NCI-H1436 treated with DMSO at 0.1 percent for 48 hours (cell line): ENCODE results near the gene PPIE.

Source experiments
- DNase-seq: peaks from one replicate; lab custom pipeline; 2025; lab: John Stamatoyannopoulos, UW

PPIE gene

DNA sequence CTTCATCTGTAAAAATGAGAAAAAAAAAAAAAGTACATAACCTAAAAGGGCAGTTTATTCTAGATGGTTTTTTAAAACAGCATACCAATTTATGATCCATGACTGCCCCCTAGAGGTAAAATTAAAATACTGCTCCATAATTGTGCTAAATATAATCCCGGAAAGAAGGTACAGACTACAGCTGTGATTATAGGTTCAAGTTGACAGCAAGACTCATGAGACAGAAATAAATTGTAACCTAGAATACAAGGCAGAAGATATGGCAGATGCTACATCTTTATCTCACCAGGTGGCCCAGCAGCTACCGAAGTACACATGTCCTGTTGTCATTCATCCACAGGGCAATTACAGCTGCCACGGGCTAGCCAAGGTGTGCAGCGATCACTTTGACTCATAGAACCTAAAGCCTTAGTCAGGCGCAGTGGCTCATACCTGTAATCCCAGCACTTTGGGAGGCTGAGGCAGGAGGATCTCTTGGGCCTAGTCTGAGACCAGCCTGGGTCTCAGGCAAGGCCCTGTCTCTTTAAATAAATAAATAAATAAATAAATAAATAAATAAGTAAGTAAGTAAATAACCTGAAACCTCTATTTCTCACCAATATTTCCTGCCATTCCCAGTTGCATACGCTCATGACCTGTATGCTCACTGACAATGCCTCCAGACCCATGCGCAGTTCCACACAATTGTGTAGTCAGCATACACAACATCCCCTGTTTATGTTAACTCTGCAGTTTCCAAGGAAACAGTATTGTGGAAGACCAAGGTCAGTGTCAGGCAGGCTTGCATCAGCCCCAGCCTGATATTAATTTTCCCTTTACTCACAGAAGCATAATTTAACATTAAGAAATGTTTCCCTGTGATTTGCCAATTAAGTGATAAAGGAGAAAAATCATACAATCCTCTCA, 18.3 kb upstream of the PPIE start:
- DNase-seq, result no peak

DNA sequence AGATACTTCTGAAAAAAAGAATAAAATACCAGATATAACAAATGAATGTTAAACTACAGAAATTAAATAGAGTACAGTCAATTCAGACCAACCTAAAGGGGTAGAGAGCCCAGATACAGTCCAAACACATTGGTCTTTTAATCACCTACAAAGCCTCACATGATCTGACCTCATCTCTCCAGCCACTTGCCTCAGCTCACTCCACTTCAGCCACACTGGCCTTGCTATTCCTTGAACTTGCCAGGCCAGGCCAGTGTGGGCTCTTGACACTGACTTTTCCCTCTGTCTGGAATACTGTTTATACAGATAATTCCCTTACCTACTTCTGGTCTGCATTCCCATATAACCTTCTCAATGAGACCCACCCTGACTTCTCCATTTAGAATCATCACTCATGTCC, 17.0 kb upstream of the PPIE start:
- DNase-seq, result no peak

DNA sequence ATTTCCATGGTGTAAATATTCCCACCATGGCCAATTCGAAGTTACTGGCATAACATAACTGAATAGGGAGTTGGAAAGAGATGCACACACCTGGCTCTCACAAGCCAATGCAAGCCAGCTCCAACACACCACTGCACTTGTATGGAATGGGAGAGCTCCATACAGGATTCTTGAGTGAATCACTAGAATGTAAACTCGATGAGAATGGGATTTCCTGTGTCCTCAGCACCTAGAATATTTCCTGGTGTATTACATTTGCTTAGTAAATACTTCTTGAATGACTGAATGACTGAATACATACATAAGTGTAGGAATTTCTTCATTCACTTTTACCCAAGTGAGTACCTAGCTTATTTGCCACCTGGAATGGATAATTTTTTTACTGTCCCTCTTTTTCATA, 16.2 kb upstream of the PPIE start:
- DNase-seq, result no peak

DNA sequence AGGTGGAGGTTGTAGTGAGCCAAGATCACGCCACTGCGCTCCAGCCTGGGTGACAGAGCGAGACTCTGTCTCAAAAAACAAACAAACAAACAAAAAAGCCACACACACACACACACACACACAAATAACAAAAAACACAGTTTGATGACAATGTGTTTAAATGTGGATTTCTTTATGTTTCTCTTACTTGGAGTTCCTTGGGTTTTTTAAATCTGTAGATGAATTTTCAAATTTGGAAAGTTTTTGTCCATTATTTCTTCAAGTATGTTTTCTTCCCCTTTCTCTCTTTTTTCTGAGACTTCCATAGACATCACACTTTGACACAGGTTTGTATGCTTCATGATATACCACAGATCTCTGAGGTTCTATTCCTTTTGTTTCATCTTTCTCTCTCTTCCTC, 12.1 kb upstream of the PPIE start:
- no peak for DNase-seq

DNA sequence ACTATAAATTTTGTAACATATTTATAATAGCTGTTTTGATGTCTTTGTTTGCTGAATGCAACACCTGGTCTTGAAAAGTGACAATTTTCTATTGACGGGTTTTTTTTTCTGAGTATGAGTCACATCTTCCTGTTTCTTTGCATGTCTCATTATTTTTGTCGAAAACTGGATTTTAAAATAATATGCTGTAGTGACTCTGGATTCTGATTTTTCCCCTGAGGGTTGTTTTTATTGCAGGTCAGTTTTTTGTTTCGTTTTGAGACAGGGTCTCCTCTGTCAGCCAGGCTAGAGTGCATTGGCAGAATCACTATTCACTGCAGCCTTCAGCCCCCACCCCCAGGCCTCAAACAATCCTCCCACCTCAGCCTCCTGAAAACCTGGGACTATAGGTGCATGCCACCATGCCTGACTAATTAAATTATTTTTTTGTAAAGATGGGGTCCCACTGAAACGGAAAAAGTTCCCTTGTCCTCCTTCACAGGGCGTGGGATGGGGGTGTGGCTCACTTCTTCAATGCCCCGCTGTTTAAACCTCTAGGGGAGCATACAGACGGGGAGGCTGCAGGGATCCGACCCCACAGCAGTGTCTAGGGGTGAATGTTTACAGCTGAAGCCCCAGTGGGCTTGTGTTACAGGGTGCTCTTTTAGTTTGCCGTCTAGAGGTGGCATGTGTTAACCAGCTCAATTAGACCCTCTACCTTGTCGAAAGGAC, 11.3 kb upstream of the PPIE start:
- DNase-seq, result no peak

DNA sequence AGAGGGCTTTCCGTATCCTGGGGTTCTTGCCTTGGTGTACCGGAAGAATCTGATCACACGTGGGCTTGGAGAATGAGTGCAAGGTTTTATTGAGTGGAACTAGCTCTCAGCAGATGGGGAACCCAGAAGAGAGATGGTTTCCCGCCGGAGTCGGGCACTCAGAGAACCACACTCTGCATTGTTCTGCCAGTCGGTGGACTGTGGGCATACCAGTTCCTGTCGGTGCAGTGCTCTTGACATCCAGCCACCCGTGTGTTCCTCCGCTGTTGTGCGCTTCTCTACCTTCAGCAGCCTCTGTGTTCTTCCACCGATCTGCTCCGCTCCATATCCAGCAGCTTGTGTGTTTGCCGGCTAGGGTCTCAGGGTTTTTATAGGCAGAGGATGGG, 10.8 kb upstream of the PPIE start:
- DNase-seq, result no peak

DNA sequence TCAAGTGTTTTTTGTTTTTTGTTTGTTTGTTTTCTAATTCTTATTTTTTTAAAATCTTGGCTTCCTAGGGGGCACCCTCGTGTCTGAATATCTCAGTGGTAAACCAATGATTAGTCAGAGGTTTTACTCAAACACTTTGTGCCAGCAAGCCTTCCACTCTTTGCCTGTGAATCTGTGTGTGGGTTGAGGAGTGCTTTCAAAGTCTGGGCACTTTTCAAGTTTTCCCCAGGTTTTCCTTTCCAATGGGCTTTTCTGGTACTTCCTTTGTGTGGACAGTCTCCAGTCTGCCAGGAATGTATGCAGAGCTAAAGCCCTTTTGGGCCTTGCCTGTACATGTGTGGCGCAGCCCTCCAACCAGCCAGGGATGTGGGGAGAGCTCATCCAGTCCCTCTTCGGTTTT, 9.7 kb upstream of the PPIE start:
- no peak for DNase-seq

DNA sequence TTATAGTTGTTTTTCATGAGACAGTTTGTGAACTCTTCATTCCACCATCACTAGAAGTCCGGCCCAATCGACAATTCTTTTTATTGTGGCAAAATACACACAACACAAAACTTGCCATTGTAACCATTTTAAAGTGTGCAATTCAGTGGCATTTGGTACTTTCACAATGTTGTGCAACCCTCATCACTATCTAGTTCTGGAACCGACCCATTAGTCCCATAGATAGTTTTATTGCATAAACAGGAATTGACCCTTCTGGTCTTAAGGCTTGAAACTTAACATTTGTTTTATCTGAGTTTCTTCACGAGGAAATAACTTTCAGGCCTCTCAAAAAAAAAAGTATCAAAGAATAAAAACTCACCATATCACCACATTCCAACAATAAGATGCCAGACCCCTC, 8.8 kb upstream of the PPIE start:
- no peak for DNase-seq

DNA sequence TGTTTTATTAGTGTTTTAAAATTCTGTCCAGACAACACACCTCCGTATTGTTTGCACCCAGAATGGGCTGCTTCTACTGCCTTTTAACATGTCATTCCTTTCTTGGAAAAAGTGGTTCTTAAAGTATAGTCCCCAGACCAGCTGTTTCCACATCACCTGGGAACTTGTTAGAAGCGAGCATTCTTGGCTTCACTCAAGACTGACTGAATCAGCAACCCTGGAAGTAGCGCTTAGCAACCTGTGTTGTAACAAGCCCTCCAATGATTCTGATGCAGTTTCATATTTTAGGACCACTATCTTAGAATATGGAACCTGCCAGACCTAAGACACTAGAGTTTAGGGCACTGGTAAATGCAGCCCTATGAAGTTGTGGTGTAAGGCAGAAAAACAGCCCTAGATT, 6.0 kb upstream of the PPIE start:
- DNase-seq, result no peak

DNA sequence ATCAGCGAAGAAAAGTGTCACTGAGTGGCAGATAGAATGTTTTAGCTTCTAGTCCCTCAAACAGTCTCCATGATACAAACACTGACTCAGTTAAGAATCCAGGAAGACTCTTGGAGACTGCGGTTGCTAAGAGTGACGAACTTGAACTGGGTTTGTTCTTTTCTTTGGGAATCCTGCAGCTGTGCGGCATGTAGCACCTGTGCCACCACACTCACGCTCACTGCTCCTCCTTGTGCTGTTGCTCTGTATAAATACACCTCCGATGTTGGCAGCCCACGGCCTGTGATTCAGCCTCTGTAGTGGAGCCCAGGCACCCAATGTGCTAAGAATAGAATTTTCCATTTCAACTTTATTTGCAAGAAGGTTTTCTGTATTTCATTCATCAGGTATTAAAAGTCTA, 5.5 kb upstream of the PPIE start:
- DNase-seq, result no peak

DNA sequence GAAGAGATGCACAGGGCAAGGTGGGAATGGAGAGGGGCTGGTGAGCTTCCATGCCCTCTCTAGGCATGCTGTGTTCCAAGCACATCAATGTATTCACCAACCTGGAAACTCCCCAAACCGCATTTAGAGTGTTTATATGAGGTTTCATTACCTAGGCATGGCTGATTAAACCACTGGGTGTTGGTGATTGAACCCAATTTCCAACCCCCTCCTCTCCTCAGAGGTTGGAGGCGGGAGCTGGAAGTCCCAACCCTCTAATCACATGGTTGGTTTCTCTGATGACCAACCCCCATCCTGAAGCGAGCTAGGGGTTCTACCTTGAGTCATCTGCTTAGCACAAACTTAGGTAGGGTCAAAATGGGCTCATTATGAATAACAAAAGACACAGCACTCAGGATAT, 3.0 kb upstream of the PPIE start:
- DNase-seq, result no peak

DNA sequence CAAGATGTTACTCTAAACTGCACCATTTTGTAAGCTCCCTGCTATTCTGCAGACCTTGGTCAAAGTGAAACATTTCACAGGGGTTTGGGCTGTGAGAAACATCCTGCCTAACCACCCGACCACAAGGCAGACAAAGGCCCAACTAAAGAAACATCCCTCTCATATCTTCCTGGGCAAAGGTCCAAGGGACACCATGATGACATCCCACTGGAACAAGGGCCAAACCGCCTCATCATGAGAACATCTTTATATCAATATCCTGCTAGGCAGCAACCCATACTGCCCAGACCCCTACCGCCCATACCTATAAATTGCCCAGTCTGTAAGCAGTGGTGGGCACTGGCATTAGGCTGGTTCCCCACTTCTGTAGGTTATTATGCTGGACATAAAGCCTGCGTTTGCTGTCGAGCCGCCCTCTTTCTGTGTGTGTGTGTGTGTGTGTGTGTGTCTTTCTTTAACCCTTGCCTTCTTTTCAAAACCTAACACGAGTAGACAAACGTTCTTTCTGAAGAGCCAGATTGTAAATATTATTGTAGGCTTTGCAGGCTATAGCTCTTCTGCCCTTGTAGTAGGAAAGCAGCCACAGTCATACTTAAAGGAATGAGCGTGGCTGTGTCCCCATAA, 1.0 kb upstream of the PPIE start:
- DNase-seq, result no peak

DNA sequence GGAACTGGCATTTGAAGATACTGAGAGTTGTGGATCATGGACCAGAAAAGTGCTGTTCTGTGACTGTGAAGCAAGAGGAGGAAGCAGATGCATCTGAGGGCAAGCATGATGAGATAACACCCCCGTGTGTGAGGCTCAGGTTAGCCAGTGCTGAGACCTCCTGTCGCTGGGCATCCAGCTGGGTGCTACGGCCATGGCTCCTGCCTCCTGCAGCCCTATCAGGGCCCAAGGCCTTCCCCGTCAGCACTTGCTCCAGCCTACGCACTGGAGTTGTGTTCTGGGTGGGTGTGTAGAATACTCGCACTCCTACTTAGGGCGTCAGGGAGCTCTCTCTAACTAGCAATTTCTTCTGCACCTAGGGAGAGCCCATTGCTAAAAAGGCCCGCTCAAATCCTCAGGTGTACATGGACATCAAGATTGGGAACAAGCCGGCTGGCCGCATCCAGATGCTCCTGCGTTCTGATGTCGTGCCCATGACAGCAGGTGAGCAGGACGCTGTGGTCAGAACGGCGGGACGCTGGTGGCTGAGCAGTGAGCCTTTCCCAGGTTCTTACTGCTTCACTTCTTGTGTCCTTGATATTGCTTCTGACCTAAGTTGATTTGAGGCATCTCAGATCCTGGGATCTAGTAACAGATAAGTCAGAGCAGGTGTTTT, 6.5 kb downstream of the PPIE start:
- no peak for DNase-seq

DNA sequence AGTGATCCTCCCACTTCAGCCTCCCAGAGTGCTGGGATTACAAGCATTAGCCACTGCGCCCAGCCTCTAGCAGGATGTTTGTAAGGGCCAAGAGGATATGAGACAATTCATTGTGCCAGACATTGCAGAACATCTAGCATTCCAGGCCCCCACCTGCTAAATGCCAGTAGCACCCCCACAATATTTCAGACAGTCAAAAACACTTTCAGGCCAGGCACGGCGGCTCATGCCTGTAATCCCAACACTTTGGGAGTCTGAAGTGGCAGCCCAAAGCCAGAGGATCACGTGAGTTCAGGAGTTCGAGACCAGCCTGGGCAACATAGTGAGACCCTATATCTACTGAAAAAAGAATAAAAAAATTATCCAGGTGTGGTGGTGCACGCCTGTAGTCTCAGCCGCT, 12.9 kb downstream of the PPIE start:
- no peak for DNase-seq

DNA sequence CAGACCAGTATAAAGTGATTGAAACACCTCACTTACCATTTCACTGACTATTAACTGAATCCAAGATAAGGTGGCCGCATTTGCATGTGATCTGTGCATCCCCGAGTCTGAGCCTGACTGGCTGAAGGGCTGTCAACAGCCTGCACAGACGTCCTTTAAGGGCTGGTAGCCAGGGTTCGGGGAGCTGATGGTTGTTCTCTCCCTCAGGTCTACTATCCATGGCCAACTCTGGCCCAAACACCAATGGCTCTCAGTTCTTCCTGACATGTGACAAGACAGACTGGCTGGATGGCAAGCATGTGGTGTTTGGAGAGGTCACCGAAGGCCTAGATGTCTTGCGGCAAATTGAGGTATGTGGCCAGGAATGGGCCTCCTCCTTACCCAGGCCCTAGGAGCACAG, 14.0 kb downstream of the PPIE start:
- DNase-seq, result no peak

DNA sequence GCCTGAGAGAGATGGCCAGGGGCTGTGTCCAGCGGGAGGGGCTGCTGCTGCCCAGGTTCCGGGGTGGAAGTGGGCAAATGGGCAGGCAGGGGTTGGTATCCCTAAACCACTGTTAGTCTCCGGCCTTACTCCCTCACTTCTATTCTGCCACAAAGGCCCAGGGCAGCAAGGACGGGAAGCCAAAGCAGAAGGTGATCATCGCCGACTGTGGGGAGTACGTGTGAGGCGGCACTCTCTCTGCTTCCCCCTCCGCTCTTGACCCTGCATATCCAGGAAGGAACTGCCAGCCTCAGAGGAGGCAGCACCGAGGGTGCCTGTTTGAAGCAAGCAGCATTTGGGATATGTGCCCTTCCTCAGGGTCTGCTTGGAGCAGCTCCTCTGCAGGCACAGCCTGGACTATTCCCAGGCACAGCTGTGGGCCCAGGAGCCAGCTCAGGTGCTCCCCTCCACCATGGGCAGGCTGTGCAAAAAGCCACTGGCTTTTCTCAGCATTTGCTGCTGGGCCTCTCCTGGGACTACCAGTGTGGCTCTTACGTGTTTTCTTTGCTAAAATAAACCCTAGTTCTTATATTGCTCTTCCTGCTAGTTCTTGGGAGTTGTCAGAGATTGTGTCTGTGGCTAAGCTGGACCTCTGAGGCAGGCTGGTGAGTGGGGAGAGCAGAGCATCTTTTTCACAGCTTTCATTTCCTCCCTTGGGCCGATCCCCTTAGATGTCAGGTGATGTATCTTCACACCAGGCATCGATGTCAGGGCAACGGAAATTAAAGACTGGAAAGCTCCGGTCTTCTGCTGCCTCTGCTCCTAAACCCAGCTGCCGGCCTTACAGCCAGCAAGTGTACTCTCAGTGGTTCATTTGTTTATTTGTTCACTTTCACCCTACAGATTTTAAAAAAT, 14.7 kb downstream of the PPIE start:
- DNase-seq, result no peak

DNA sequence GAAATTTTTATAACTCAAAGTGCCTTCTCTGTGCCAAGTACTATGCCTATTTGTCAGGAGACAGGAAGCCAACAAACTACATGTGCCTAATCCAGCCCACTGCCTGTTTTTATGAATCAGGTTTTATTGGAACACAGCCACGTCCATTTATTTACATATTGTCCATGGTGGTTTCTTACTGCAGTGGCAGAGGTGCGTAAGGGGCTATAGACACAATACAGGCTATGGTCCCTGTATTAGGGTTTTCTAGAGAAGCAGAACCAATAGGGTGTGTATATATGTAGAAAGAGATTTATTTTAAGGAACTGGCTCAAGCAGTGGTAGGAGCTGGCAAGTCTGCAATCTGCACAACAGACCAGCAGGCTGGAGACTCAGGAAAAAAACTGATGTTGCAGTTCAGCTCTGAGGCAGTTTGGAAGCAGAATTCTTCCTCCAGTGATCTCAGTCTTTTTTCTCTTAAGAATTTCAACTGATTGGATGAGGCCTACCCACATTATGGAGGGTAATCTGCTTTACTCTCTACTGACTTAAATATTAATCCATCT, 15.4 kb downstream of the PPIE start:
- no peak for DNase-seq

DNA sequence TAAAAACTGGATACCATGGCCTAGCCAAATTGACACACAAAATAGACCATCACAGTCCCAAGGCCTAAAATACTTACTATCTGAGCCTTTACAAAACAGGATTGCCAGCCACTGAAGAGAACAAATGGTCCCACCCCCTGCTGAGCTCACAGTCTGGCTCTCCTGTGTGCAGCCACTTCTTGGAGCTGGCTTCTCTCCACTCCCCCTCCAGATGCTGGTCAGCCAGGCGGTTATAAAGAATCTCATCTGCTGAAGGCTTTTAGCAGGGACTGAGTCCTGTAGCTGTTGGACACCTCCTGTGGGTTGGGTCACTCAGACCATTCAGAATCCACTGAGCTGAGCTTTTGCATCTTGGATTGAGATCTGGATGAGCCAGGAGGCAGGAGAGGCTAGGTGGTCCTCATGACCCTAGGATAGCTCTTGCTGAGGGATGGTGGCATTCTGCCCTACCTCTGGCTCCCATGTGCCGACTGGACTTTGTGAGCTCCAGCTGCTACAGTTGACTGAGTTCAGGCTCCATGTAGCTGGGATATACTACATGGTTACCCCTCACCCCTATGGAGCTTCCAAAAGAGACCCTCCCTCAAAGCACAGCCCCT, 16.3 kb downstream of the PPIE start:
- DNase-seq, result no peak

DNA sequence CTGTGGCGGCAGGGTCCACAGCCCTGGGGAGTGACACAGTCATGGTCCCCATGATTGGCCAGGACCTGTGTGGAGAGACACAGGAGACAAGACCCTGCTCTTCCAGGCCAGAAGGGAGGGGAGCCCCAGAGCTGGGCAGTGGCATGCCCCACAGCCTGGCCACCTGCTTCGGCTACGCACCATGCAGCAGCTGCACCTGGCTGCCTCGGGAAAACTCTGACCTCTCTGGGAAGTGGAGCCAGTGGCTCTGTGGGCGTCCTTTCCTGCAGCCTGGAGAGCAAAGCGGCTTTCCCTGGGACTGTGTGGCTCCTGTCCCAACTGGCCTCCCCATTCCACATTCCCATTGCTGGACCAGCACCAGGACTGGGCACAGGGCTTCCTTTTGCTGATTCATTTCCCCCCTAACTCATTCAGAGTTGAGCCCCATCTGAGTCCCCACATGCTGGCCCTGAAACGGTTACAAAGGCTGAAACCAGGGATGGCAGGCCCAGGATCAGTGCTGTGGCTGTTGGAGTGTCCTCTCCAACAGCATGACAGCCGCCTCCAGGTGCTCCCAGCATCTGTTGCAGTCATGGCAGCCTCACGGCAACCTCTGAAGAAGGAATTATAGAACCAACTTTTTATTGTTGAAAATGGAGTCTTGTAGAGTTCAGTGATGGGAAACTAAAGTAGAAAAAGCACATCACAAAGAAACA, 17.4 kb downstream of the PPIE start:
- DNase-seq, result no peak

DNA sequence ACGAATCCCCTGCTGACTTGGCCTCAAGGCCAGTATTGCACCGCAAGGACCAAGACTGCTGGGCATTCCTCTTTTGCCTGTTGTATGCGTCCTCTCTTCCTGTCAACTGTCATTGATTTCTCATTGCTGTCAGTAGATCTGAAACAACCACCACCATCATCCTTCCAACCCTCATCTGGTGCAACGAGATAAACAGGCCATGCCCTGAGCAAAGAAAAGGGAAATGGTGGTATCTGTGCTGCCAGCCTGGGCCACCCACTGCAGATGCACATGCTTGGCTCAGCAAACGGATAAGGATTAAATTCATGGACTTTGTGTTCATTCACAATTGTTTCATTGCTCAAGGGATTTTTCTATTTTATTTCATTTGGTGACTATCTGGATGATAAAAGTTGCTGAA, 18.8 kb downstream of the PPIE start:
- no peak for DNase-seq
